HEK293 (cell line): ENCODE measurements around the gene BIN1.
A peak's percentile ranks its signal among the peaks of the same experiment; 100 is the strongest.

Experiments used
- CTCF ChIA-PET: fragments of 350-600 bp; formaldehyde crosslinking; extraction: SDS; loops from one replicate; lab custom pipeline; 2021; ENCODE audit warnings: antibody characterized with exemption; lab: Yijun Ruan, JAX
- POLR2A ChIA-PET: fragments of 300-600 bp; formaldehyde crosslinking; extraction: SDS; loops from one replicate; lab custom pipeline; 2020; ENCODE audit warnings: antibody characterized with exemption, inconsistent platforms; lab: Yijun Ruan, JAX
- H3K27ac ChIP-seq: fragments of 200-500 bp; sonication (Bioruptor generic); 2 replicates; pipeline ENCODE4 v1.5.1; 2014; ENCODE audit warnings: low read depth, low read length, control low read depth, inconsistent platforms; ENCODE audit errors: extremely low read depth
- H3K36me3 ChIP-seq, 2 experiments: fragments of 200-500 bp in 1 of 2; sonication (Bioruptor generic) in 1 of 2; 1 replicate in 1 of 2; 2 replicates in 1 of 2; pipeline ENCODE4 v1.5.1; 2014 to 2017; ENCODE audit warnings: inconsistent platforms in 2 of 2, low read length in 2 of 2; ENCODE audit not compliant: control insufficient read depth in 2 of 2, insufficient read depth in 1 of 2
- H3K4me1 ChIP-seq: fragments of 200-500 bp; sonication (Bioruptor generic); 2 replicates; pipeline ENCODE4 v1.5.1; 2014; ENCODE audit warnings: mild to moderate bottlenecking, low read length, inconsistent platforms; ENCODE audit not compliant: control insufficient read depth, insufficient read depth
- H3K4me3 ChIP-seq: 2 replicates; pipeline ENCODE4 v1.5.1; 2011; ENCODE audit warnings: low read depth, mild to moderate bottlenecking, control low read depth, low read length, moderate library complexity
- H3K9me3 ChIP-seq: fragments of 200-500 bp; sonication (Bioruptor generic); 2 replicates; pipeline ENCODE4 v1.5.1; 2014; ENCODE audit warnings: low read depth, low read length, inconsistent platforms; ENCODE audit not compliant: control insufficient read depth, insufficient read depth
- GLI4 ChIP-seq: fragments of 450-650 bp; formaldehyde crosslinking; IDR thresholded peaks from 2 replicates; pipeline ENCODE4 v1.5.1; 2016; ENCODE audit warnings: missing biosample characterization, missing genetic modification characterization
- GLIS1 ChIP-seq: fragments of 450-650 bp; formaldehyde crosslinking; IDR thresholded peaks from 2 replicates; pipeline ENCODE4 v1.5.1; 2016; ENCODE audit warnings: missing biosample characterization, missing genetic modification characterization
- GLIS2 ChIP-seq: fragments of 450-650 bp; formaldehyde crosslinking; IDR thresholded peaks from 2 replicates; pipeline ENCODE4 v1.5.1; 2016; ENCODE audit warnings: missing biosample characterization, missing genetic modification characterization
- HOXA7 ChIP-seq: sonication (generic); formaldehyde crosslinking; IDR thresholded peaks from 2 replicates; pipeline ENCODE4 v1.8.1; 2022; ENCODE audit warnings: missing genetic modification reagents, borderline replicate concordance
- IKZF3 ChIP-seq: fragments of 450-650 bp; IDR thresholded peaks from 2 replicates; pipeline ENCODE4 v1.5.0; 2018; ENCODE audit warnings: missing biosample characterization, mild to moderate bottlenecking, missing genetic modification characterization, moderate library complexity
- KLF9 ChIP-seq: fragments of 450-650 bp; formaldehyde crosslinking; IDR thresholded peaks from 2 replicates; pipeline ENCODE4 v1.5.1; 2016; ENCODE audit warnings: missing biosample characterization, missing genetic modification characterization, low read depth
- PRDM10 ChIP-seq: fragments of 450-650 bp; formaldehyde crosslinking; IDR thresholded peaks from 2 replicates; pipeline ENCODE4 v1.5.1; 2016; ENCODE audit warnings: missing biosample characterization, missing genetic modification characterization
- SP3 ChIP-seq: fragments of 450-650 bp; formaldehyde crosslinking; IDR thresholded peaks from 2 replicates; pipeline ENCODE4 v1.5.1; 2016; ENCODE audit warnings: missing biosample characterization, missing genetic modification characterization
- TSHZ1 ChIP-seq: fragments of 450-650 bp; formaldehyde crosslinking; IDR thresholded peaks from 2 replicates; pipeline ENCODE4 v1.5.1; 2016; ENCODE audit warnings: missing biosample characterization, missing genetic modification characterization, borderline replicate concordance
- ZFHX2 ChIP-seq: fragments of 450-650 bp; formaldehyde crosslinking; conservative IDR thresholded peaks from 2 replicates; pipeline ENCODE4 v1.5.1; 2016; ENCODE audit warnings: missing biosample characterization, missing genetic modification characterization
- ZFP3 ChIP-seq: fragments of 450-650 bp; formaldehyde crosslinking; IDR thresholded peaks from 2 replicates; pipeline ENCODE4 v1.5.1; 2016; ENCODE audit warnings: low read depth, missing biosample characterization, missing genetic modification characterization
- ZIC2 ChIP-seq: fragments of 450-650 bp; formaldehyde crosslinking; IDR thresholded peaks from 2 replicates; pipeline ENCODE4 v1.5.1; 2016; ENCODE audit warnings: missing biosample characterization, missing genetic modification characterization
- ZNF121 ChIP-seq: fragments of 450-650 bp; formaldehyde crosslinking; IDR thresholded peaks from 2 replicates; pipeline ENCODE4 v1.5.1; 2016; ENCODE audit warnings: missing biosample characterization, missing genetic modification characterization
- ZNF211 ChIP-seq: fragments of 450-650 bp; formaldehyde crosslinking; IDR thresholded peaks from 2 replicates; pipeline ENCODE4 v1.5.1; 2016; ENCODE audit warnings: low read depth, missing biosample characterization, missing genetic modification characterization
- ZNF274 ChIP-seq, 2 experiments: fragments of 200-500 bp in 1 of 2; fragments of 450-650 bp in 1 of 2; sonication (Bioruptor generic) in 1 of 2; formaldehyde crosslinking in 1 of 2; IDR thresholded peaks; 2 replicates each; pipeline versions ENCODE4 v1.5.1 to v1.6.1; 2014 to 2016; ENCODE audit warnings: borderline replicate concordance in 1 of 2, inconsistent platforms in 1 of 2, low read length in 1 of 2, missing biosample characterization in 1 of 2, missing genetic modification characterization in 1 of 2
- ZNF324 ChIP-seq: fragments of 450-650 bp; formaldehyde crosslinking; IDR thresholded peaks from 2 replicates; pipeline ENCODE4 v1.5.1; 2016; ENCODE audit warnings: missing biosample characterization, missing genetic modification characterization
- ZNF362 ChIP-seq: fragments of 450-650 bp; formaldehyde crosslinking; IDR thresholded peaks from 2 replicates; pipeline ENCODE4 v1.5.1; 2016; ENCODE audit warnings: missing biosample characterization, missing genetic modification characterization
- ZNF37A ChIP-seq: fragments of 450-650 bp; IDR thresholded peaks from 2 replicates; pipeline ENCODE4 v1.5.1; 2018; ENCODE audit warnings: missing biosample characterization, missing genetic modification characterization
- ZNF555 ChIP-seq: fragments of 450-650 bp; formaldehyde crosslinking; conservative IDR thresholded peaks from 2 replicates; pipeline ENCODE4 v1.5.1; 2017; ENCODE audit warnings: missing biosample characterization, mild to moderate bottlenecking, missing genetic modification characterization, inconsistent platforms
- ZNF600 ChIP-seq: fragments of 450-650 bp; formaldehyde crosslinking; IDR thresholded peaks from 2 replicates; pipeline ENCODE4 v1.5.1; 2016; ENCODE audit warnings: missing biosample characterization, missing genetic modification characterization
- ZNF785 ChIP-seq: fragments of 450-650 bp; formaldehyde crosslinking; IDR thresholded peaks from 2 replicates; pipeline ENCODE4 v1.5.1; 2016; ENCODE audit warnings: missing biosample characterization, missing genetic modification characterization
- ZSCAN23 ChIP-seq: fragments of 450-650 bp; formaldehyde crosslinking; IDR thresholded peaks from 2 replicates; pipeline ENCODE4 v1.5.1; 2016; ENCODE audit warnings: missing biosample characterization, missing genetic modification characterization
- ZXDB ChIP-seq: fragments of 450-650 bp; formaldehyde crosslinking; IDR thresholded peaks from 2 replicates; pipeline ENCODE4 v1.5.1; 2016; ENCODE audit warnings: missing biosample characterization, missing genetic modification characterization
- TF ChIP-seq, protein P1 (sequence below): fragments of 450-650 bp; formaldehyde crosslinking; IDR thresholded peaks from 2 replicates; pipeline ENCODE4 v1.5.1; 2016; ENCODE audit warnings: missing biosample characterization, missing genetic modification characterization
- TF ChIP-seq, protein P2 (sequence below): fragments of 450-650 bp; formaldehyde crosslinking; IDR thresholded peaks from 2 replicates; pipeline ENCODE4 v1.5.1; 2016; ENCODE audit warnings: missing biosample characterization, missing genetic modification characterization

The BIN1 gene

DNA sequence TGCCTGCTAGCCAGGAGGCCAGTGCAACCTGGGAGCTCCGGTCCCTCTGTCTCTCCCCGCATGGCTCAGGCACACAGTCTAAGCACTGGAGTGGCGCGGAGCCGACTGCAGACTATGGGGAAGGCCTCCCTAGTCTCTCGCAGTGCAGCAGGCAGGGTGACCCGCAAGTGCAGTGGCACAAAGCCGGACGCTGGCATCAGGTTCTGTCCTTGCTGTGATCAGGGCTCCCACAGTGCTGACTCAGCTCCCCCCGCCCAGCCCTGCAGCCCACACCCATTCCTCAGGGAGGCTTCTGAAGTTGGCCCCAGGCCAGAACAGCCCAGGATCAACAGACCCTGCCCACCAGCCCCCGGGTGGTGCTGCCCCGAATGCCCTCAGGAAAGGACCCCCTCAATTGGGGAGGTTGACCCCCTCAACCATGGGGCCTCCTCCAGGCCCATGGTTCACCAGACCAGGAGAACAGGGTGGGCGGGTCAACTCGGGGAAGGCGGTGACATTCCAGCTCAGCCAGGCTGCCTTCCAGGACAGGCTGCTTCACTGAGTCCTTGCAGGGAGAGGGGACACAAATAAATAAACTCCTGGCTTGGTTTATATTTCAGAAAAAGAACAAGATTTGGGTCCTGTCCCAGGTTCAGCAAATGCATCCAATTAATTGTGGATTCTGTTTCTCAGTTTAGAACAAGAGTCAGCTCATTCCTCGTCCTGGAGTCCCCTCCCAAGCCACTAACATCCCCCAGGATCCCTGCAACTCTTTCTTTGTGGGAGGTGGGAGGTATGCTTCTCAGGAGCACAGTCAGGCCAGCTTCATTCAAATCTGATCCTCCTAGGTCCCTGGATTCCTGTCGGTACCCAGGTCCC lies 12.2 kb downstream of the BIN1 start:
- Histone ChIP-seq H3K27ac (no peak overlapping the region), H3K9me3 (no peaks in the 10 kb centered on the region), H3K36me3 (no peaks in the 10 kb centered on the region), H3K4me1 (0 out of 2 replicates have a peak, but pooled peaks cover 5% of the 10 kb centered on the region), H3K4me3 (no peak overlapping the region)
- CTCF ChIA-PET: interaction anchor here (0.8 to 1.1 kb wide), 2 partner anchors 27 to 230 kb away, joined by 3 to 5 read pairs; no protein-coding TSS in a partner anchor
- POLR2A ChIA-PET: no interaction called here
- TF ChIP-seq GLI4 (tag by site-specific recombination) (no peak), ZNF211 (tag by site-specific recombination) (no peak), ZNF600 (tag by site-specific recombination) (0 out of 2 replicates have a peak, but pooled peaks have one; percentile 40), PRDM10 (tag by site-specific recombination) (peak; percentile 70; the same call in 1 of the 2 replicates), TSHZ1 (tag by site-specific recombination) (no peak), SP3 (tag by site-specific recombination) (no peak), ZNF362 (tag by site-specific recombination) (no peak), ZFHX2 (peak; percentile 76), ZNF324 (no peak), ZIC2 (peak; percentile 23; the same call in 1 of the 2 replicates), IKZF3 (tag by site-specific recombination) (no peak), GLIS2 (tag by site-specific recombination) (peak; percentile 34; the same call in 1 of the 2 replicates), KLF9 (tag by site-specific recombination) (peak; percentile 46; the same call in 1 of the 2 replicates), ZNF785 (tag by site-specific recombination) (no peak), ZFP3 (no peak), ZNF37A (tag by site-specific recombination) (no peak), GLIS1 (tag by site-specific recombination) (peak; percentile 59), ZNF121 (tag by site-specific recombination) (no peak), ZNF274 (IDR thresholded peaks at IDR 0.05; ENCODE audit: low read length) (no peak), ZNF274 (tag by site-specific recombination; IDR thresholded peaks at IDR 0.05; ENCODE audit: borderline replicate concordance) (no peak), ZXDB (tag by site-specific recombination) (no peak), ZNF555 (tag by site-specific recombination) (no peak), HOXA7 (CRISPR knock-in tag) (no peak), ZSCAN23 (no peak)
- TF ChIP-seq, protein P1, sequence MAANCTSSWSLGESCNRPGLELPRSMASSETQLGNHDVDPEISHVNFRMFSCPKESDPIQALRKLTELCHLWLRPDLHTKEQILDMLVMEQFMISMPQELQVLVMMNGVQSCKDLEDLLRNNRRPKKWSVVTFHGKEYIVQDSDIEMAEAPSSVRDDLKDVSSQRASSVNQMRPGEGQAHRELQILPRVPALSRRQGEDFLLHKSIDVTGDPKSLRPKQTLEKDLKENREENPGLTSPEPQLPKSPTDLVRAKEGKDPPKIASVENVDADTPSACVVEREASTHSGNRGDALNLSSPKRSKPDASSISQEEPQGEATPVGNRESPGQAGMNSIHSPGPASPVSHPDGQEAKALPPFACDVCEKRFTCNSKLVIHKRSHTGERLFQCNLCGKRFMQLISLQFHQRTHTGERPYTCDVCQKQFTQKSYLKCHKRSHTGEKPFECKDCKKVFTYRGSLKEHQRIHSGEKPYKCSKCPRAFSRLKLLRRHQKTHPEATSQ (tag by site-specific recombination): no peak
- TF ChIP-seq, protein P2, sequence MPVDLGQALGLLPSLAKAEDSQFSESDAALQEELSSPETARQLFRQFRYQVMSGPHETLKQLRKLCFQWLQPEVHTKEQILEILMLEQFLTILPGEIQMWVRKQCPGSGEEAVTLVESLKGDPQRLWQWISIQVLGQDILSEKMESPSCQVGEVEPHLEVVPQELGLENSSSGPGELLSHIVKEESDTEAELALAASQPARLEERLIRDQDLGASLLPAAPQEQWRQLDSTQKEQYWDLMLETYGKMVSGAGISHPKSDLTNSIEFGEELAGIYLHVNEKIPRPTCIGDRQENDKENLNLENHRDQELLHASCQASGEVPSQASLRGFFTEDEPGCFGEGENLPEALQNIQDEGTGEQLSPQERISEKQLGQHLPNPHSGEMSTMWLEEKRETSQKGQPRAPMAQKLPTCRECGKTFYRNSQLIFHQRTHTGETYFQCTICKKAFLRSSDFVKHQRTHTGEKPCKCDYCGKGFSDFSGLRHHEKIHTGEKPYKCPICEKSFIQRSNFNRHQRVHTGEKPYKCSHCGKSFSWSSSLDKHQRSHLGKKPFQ (tag by site-specific recombination): no peak
